HG03354 (cell line): Measurements from ENCODE around the gene DET1.
A peak's percentile ranks its signal among the peaks of the same experiment; 100 is the strongest.
"Not testable (repeated sequence)": the region's sequence is repeated elsewhere in the genome, so short reads cannot be mapped to it uniquely, and the experiment has no call there.

Experiments used
- ATAC-seq: cut with Tn5 transposase; IDR thresholded peaks from one replicate; pipeline ENCODE4 v1.9.1; 2021; ENCODE audit warnings: mild to moderate bottlenecking; ENCODE audit not compliant: unreplicated experiment, poor library complexity, severe bottlenecking

The DET1 gene

DNA sequence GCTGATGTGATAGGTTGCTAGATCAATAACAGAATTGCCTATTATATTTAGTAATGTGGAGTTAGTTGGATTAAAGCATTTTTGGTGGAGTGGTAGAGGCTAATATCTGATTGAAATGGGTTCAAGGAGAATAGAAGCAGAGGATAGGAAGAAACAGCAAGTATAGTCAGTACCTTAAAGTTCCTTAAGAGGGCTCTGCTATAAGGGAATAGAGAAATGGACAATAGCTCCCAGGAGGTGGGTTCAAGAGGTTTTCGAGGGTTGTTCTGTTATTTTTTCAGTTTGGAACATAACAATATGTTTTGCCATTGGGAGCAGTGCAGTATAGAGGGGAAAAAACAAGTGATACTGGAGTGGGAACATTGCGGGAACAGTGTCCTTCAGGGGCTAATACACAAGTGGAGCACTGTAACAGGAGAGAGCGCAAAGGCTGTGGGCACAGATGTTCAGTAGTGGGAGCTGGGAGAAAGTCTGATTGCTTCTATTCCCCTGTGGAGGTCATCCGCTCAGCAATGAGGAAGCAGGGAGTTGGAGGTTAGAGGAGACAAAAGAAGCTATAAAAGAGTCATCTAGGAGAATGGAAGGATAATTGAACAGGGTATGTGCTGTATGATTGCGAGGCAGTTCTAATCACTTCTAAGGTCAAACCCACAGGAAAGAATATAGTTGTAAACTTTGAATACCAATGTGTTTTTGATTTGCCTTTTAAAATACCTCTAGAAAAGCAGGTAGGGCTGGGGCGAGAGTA lies 75.7 kb downstream of the DET1 start:
- ATAC-seq: no peak

DNA sequence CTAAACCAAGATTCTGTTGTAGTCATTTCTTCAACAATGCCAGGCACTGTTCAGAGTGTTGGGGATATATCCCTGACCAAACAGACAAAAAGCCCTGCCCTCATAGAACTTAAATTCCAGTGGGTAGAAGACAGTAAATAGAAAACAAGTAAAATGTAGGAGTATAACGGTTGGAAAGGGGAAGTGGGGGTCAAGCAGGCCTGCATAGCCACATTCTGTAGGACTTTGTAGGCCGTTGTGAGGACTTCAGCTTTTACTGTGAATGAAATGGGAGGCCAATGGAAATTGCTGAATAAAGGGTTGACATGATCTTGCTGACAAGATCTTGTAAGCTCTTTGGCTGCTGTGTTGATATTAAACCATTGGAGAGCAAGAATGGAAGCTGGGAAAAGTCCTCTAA lies 77.2 kb downstream of the DET1 start:
- ATAC-seq: no peak

DNA sequence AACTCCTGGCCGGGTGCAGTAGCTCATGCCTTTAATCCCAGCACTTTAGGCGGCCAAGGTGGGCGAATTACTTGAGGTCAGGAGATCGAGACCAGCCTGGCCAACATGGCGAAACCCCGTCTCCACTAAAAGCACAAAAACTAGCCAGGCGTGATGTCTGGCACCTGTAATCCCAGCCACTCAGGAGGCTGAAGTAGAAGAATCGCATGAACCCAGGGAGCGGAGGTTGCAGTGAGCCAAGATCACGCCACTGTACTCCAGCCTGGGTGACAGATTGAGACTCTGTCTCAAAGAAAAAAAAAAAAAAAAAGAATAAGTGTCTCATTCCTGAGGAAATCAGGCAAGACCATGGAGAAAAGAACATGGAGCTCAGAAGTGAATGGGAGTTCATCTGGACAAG lies 77.8 kb downstream of the DET1 start:
- ATAC-seq: not testable (repeated sequence)

DNA sequence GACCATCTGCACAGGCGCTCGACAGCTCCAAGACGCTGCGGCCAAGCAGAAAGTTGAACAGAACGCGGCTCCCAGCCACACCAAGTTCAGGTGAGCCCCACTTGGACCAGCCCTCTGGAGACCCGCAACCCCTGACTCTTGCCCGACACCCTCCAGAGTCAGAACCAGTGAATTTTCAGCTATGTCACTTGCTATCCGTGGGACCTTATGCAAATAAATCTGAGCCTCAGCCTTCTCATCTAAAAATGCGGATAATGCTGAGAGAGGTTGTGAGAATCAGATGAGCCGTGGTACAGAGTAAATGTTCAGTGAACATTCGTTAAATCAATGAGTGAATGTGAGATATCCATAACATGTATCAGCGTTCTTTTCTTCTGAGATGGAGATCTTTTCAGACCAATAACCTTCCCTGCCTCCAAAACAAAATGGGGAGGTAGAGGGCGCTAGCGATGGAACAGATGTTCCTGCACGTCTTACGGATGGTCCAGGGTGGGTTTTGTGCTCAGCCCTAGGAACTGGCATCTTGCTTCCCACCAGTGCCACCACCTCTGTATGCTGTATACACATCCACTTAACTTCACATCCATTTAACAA lies 78.4 kb downstream of the DET1 start:
- ATAC-seq: no peak

DNA sequence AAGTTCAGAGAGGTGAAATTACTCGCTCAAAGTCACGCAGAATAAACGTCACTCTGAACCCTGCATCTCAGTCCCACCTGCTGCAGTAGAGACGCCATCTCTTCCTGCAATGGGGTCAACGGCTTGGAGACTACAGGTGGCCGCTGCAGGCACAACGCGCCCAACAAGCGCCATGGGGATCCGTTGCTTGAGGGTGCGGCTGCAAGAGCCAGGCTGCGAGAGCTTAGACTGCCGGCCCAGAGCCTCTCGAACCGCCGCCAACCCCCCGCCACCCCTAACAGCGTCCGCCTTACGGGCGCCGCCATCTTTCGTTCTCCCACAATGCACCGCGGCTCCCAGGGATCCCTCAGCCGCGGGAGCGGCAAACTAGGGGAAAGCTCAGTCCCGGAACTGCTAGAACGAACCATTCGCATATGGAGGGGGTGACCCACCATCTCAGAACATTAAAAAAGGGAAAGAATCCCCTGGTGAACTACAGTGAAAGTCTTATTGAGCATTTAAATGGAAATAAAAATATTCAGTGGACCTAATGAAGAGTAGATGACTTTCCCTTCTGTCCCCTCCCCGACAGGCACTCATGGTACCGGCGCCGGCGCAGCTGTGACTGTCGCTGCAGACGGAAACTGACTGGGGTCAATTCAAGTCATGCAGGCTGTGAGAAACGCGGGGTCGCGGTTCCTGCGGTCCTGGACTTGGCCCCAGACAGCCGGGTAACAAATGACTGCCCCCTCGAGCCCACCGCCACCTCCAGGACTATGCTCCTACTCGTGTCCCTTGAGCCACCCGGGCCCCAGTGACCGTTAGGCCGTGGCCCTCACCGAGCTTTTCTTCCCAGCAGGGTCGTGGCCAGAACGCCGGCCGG lies 79.2 kb downstream of the DET1 start, which contains the start of the genes MRPL46 and MRPS11:
TSS of gene MRPL46 (minus strand) at position 316 of the 862 bp plus-strand sequence. CDS start at position 305, 11 bp downstream.
TSS of gene MRPS11 (plus strand) at position 636 of the 862 bp plus-strand sequence. CDS start at position 646, 10 bp downstream.
- peak; percentile 91 for ATAC-seq

DNA sequence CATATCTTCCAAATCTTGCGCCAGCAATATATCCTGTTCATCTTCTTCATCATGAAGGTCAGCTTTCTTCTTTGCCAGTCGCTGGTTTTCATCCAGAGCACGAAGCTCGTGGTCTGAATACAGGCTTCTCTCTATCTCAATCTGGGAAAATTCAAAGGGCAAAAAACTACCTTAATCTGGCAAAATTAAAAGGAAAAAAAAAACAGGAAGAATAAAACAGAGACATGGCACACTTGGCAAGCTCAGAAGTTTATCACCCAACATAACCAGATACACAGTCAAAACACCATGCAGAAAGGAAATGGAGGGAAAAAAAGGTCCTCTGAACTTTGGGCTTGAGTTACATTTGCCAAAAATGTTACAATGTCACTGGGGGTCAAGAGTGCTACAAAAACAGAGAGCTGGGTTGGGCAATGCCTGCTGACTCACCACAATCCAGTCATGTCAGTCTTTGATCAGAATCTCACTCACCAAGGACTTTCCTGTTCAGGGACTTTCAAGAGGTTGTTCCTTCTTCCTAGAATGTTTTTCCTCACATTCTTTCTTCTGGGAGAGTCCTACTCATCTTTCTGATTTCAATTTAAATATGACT lies 80.8 kb downstream of the DET1 start:
- ATAC-seq: no peak

DNA sequence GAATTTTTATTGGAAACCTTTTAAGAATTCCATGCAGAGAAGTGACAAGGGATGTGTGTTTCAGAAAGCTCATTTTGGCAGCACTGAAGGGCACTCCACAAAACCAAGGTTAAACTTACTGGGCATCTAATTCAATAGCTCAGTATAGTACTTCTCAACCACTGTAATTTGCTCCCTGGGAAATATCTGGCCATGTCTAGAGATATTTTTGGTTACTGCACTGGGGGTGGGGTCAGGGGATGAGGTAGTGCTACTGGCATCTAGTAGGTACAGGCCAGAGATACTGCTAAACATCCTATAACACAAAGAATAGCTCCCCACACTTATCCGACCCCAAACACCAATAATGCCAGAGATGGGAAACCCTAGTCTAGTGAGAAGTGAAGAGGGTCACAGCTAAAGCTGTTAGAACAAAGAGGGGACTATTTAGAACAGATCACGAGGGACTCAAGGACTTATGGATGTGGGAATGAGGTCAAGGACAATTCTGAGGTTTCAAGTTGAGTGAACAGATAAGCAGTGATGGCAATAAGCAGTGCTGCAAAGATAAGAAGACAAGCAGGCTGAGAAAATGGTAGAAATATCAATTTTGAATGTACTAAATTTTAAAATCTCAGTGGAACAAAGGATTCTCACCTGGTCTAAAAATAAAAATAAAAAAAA lies 82.5 kb downstream of the DET1 start:
- no peak for ATAC-seq
